ENCODE data around the gene TMED4. TPM values are rescaled to one million over a fixed set of nuclear protein-coding genes. Genes with fewer than 3 reads are reported as not detected.
A peak's percentile ranks its signal among the peaks of the same experiment; 100 is the strongest.

The TMED4 gene
- total and polyA plus RNA-seq, 4 donors = 26.9 to 97.1 (median 46.9) TPM

GRCh38 chr7:44540592-44541027 is 41.4 kb downstream of the TMED4 start:
- Histone ChIP-seq H3K27ac (ENCODE audit: low read depth in 1 of 2, low read length in 2 of 2) (peak overlapping the region; percentile 86 to 97), H3K9me3 (ENCODE audit: control insufficient read depth in 4 of 4, low read length in 3 of 4) (no peaks in the 10 kb centered on the region), H3K4me1 (ENCODE audit: control insufficient read depth in 4 of 4, insufficient read depth in 4 of 4, low read length in 3 of 4) (peaks cover 5 to 63% (median 37%) of the 10 kb centered on the region in 4 donors), H3K27me3 (ENCODE audit: control insufficient read depth in 4 of 4, insufficient read depth in 4 of 4, low read length in 3 of 4) (no peaks in the 10 kb centered on the region), H3K9ac (ENCODE audit: low read depth in 1 of 2, low read length in 2 of 2) (peak overlapping the region; percentile 72 to 99), H3K4me3 (ENCODE audit: low read depth in 1 of 3, low read length in 3 of 3) (peak overlapping the region; percentile 52 to 63 (median 54)), H3K36me3 (ENCODE audit: control insufficient read depth in 4 of 4, insufficient read depth in 3 of 4, low read depth in 1 of 4, low read length in 3 of 4) (peaks cover 0 to 2% (median under 1%) of the 10 kb centered on the region in 4 donors)
- 47% methylated on average over 5 of the region's 5 CpGs for WGBS
- no peak for DNase-seq (ENCODE audit: low spot score)
- TF ChIP-seq FOXA1 (IDR thresholded peaks at IDR 0.05) (no peak), FOXA2 (IDR thresholded peaks at IDR 0.05) (no peak), TAF1 (conservative IDR thresholded peaks at IDR 0.05) (no peak), MAX (IDR thresholded peaks at IDR 0.05) (no peak), REST (IDR thresholded peaks at IDR 0.05) (no peak), SP1 (IDR thresholded peaks at IDR 0.05) (no peak), YY1 (IDR thresholded peaks at IDR 0.05) (no peak), EGR1 (IDR thresholded peaks at IDR 0.05; ENCODE audit: low read depth in 2 of 2) (no peak)
- TF ChIP-seq, protein P1, sequence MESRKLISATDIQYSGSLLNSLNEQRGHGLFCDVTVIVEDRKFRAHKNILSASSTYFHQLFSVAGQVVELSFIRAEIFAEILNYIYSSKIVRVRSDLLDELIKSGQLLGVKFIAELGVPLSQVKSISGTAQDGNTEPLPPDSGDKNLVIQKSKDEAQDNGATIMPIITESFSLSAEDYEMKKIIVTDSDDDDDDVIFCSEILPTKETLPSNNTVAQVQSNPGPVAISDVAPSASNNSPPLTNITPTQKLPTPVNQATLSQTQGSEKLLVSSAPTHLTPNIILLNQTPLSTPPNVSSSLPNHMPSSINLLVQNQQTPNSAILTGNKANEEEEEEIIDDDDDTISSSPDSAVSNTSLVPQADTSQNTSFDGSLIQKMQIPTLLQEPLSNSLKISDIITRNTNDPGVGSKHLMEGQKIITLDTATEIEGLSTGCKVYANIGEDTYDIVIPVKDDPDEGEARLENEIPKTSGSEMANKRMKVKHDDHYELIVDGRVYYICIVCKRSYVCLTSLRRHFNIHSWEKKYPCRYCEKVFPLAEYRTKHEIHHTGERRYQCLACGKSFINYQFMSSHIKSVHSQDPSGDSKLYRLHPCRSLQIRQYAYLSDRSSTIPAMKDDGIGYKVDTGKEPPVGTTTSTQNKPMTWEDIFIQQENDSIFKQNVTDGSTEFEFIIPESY (IDR thresholded peaks at IDR 0.05) = no peak
- TF ChIP-seq, protein P2, sequence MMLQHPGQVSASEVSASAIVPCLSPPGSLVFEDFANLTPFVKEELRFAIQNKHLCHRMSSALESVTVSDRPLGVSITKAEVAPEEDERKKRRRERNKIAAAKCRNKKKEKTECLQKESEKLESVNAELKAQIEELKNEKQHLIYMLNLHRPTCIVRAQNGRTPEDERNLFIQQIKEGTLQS (IDR thresholded peaks at IDR 0.05) = no peak

GRCh38 chr7:44539669-44540506 is 42.1 kb downstream of the TMED4 start:
- 51% methylated on average over 27 of the region's 27 CpGs for WGBS
- Histone ChIP-seq H3K4me3 (ENCODE audit: low read depth in 1 of 3, low read length in 3 of 3) (peak overlapping the region; percentile 54 to 65 (median 63)), H3K9me3 (ENCODE audit: control insufficient read depth in 4 of 4, low read length in 3 of 4) (no peaks in the 10 kb centered on the region), H3K27ac (ENCODE audit: low read depth in 1 of 2, low read length in 2 of 2) (peak overlapping the region; percentile 86 to 97), H3K4me1 (ENCODE audit: control insufficient read depth in 4 of 4, insufficient read depth in 4 of 4, low read length in 3 of 4) (peaks cover 5 to 64% (median 37%) of the 10 kb centered on the region in 4 donors), H3K9ac (ENCODE audit: low read depth in 1 of 2, low read length in 2 of 2) (peak overlapping the region; percentile 72 to 99), H3K36me3 (ENCODE audit: control insufficient read depth in 4 of 4, insufficient read depth in 3 of 4, low read depth in 1 of 4, low read length in 3 of 4) (peaks cover 0 to 4% (median 1%) of the 10 kb centered on the region in 4 donors), H3K27me3 (ENCODE audit: control insufficient read depth in 4 of 4, insufficient read depth in 4 of 4, low read length in 3 of 4) (no peaks in the 10 kb centered on the region)
- no peak for DNase-seq (ENCODE audit: low spot score)
- TF ChIP-seq FOXA1 (IDR thresholded peaks at IDR 0.05) (no peak), RXRA (IDR thresholded peaks at IDR 0.05) (peak in 1 of 2 donors; percentile 50), TAF1 (conservative IDR thresholded peaks at IDR 0.05) (no peak), SP1 (IDR thresholded peaks at IDR 0.05) (peak; percentile 35), YY1 (IDR thresholded peaks at IDR 0.05) (peak; percentile 47), HNF4A (conservative IDR thresholded peaks at IDR 0.05) (peak; percentile 6 to 44), REST (IDR thresholded peaks at IDR 0.05) (peak; percentile 72), EGR1 (IDR thresholded peaks at IDR 0.05; ENCODE audit: low read depth in 2 of 2) (peak in 1 of 2 donors; percentile 44)
